HepG2 (cell line): ENCODE results near the gene APBA1. TPM values are rescaled to one million over a fixed set of nuclear protein-coding genes. Genes with fewer than 3 reads are reported as not detected.

ENCODE experiments used
- ATAC-seq: fragments of 200-7000 bp; cut with Tn5 transposase; 3 replicates; pipeline ENCODE4 v1.9.1; 2020; ENCODE audit warnings: mild to moderate bottlenecking, moderate library complexity
- BruUV-seq: library from RNA; stranded (reverse); fragments of 400-500 nt; replicated peaks from 2 replicates; lab custom pipeline; 2021; lab: Mats Ljungman, UMichigan
- CTCF ChIA-PET: fragments of 300-600 bp; formaldehyde crosslinking; extraction: SDS; loops from one replicate; lab custom pipeline; 2021; ENCODE audit warnings: low total read pairs, inconsistent platforms, low intra/inter-chr PET ratio; lab: Yijun Ruan, JAX
- POLR2A ChIA-PET: fragments of 350-600 bp; sonication (Branson Sonifier 250); formaldehyde crosslinking; loops from one replicate; lab custom pipeline; 2020; ENCODE audit warnings: antibody characterized with exemption, inconsistent platforms; lab: Yijun Ruan, JAX
- DNase-seq: peaks from one replicate; pipeline ENCODE4 v3.0.0-alpha.2; 2015; ENCODE audit warnings: low spot score
- FAIRE-seq: peaks from 3 replicates; lab custom pipeline; 2011; peaks lifted over from hg19 to GRCh38; lab: Jason Lieb, UNC
- H2AFZ ChIP-seq: one replicate; pipeline ENCODE4 v1.6.1; 2011; ENCODE audit warnings: low read length, inconsistent platforms
- H3K27ac ChIP-seq: fragments of 300-600 bp; 3 replicates; pipeline ENCODE4 v1.8.0; 2011; ENCODE audit warnings: mixed run types, mild to moderate bottlenecking, mixed read lengths, low read length, inconsistent platforms; ENCODE audit not compliant: insufficient read depth; ENCODE audit errors: extremely low read length
- H3K27me3 ChIP-seq, 2 experiments: fragments of 200-600 bp in 1 of 2; 2 replicates in 1 of 2; 3 replicates in 1 of 2; pipeline versions ENCODE4 v1.6.0 to v1.8.0; 2011; ENCODE audit warnings: low read length in 2 of 2, mild to moderate bottlenecking in 2 of 2, moderate library complexity in 2 of 2, inconsistent platforms in 1 of 2; ENCODE audit not compliant: insufficient read depth in 2 of 2, control insufficient read depth in 1 of 2
- H3K36me3 ChIP-seq, 2 experiments: fragments of 200-600 bp in 1 of 2; replicated peaks in 1 of 2; 2 replicates in 1 of 2; 3 replicates in 1 of 2; pipeline versions ENCODE4 v1.5.1 to v1.8.0; 2011; ENCODE audit warnings: low read length in 2 of 2, inconsistent platforms in 1 of 2; ENCODE audit not compliant: insufficient read depth in 2 of 2, control insufficient read depth in 1 of 2
- H3K4me1 ChIP-seq: 2 replicates; pipeline ENCODE4 v1.5.1; 2012; ENCODE audit warnings: low read length, inconsistent platforms; ENCODE audit not compliant: insufficient read depth
- H3K4me2 ChIP-seq: 2 replicates; pipeline ENCODE4 v1.6.0; 2011; ENCODE audit warnings: low read depth, low read length, inconsistent platforms
- H3K4me3 ChIP-seq, 3 experiments: fragments of 200-600 bp in 1 of 3; sonication (generic), shearing (Covaris generic) in 1 of 3; replicated peaks in 1 of 3; 2 replicates each; pipeline ENCODE4 v1.5.1; 2011 to 2016; ENCODE audit warnings: low read length in 3 of 3, inconsistent platforms in 2 of 3, low read depth in 2 of 3, mild to moderate bottlenecking in 2 of 3, control low read depth in 1 of 3, mixed read lengths in 1 of 3; ENCODE audit not compliant: insufficient read depth in 1 of 3
- H3K79me2 ChIP-seq: one replicate; pipeline ENCODE4 v1.6.1; 2011; ENCODE audit warnings: low read length, inconsistent platforms; ENCODE audit not compliant: insufficient read depth
- H3K9ac ChIP-seq: 2 replicates; pipeline ENCODE4 v1.6.0; 2011; ENCODE audit warnings: mild to moderate bottlenecking, low read depth, low read length, inconsistent platforms; ENCODE audit not compliant: insufficient read depth
- H3K9me3 ChIP-seq: 2 replicates; pipeline ENCODE4 v1.5.1; 2012; ENCODE audit warnings: mild to moderate bottlenecking, low read length
- H4K20me1 ChIP-seq: 2 replicates; pipeline ENCODE4 v1.6.0; 2011; ENCODE audit warnings: inconsistent platforms, mild to moderate bottlenecking, low read length, moderate library complexity; ENCODE audit not compliant: insufficient read depth
- CENPX ChIP-seq: sonication (generic); formaldehyde crosslinking; IDR thresholded peaks from 2 replicates; pipeline ENCODE4 v1.9.0; 2021; ENCODE audit warnings: mild to moderate bottlenecking, missing genetic modification reagents, moderate library complexity
- DRAP1 ChIP-seq: IDR thresholded peaks from 2 replicates; pipeline ENCODE4 v1.6.1; 2016; ENCODE audit warnings: missing genetic modification reagents, missing compliant biosample characterization
- HHEX ChIP-seq: IDR thresholded peaks from 2 replicates; pipeline ENCODE4 v1.6.1; 2016; ENCODE audit warnings: control low read depth
- MAFK ChIP-seq, 2 experiments: IDR thresholded peaks in 1 of 2; conservative IDR thresholded peaks in 1 of 2; 2 replicates each; pipeline ENCODE4 v1.6.1; 2011; ENCODE audit warnings: improper control_type of control experiment in 2 of 2, low read length in 2 of 2
- NR2F1 ChIP-seq, 2 experiments: fragments of 450-650 bp in 1 of 2; formaldehyde crosslinking in 1 of 2; IDR thresholded peaks; 2 replicates each; pipeline versions ENCODE4 v1.5.0 to v1.6.1; 2016 to 2020; ENCODE audit warnings: mild to moderate bottlenecking in 1 of 2, missing compliant biosample characterization in 1 of 2, missing genetic modification reagents in 1 of 2, moderate library complexity in 1 of 2
- PCBP2 ChIP-seq: fragments of 200-400 bp; formaldehyde crosslinking; optimal IDR thresholded peaks from 2 replicates; pipeline ENCODE3; 2018; ENCODE audit warnings: low read length, low read depth; ENCODE audit not compliant: poor library complexity, severe bottlenecking
- PHF5A ChIP-seq: IDR thresholded peaks from one replicate; pipeline ENCODE4 v1.6.1; 2018; ENCODE audit warnings: low read depth, missing genetic modification reagents; ENCODE audit not compliant: unreplicated experiment
- YY1 ChIP-seq: IDR thresholded peaks from 2 replicates; pipeline ENCODE4 v1.6.1; 2011; ENCODE audit warnings: low read length, low read depth, moderate library complexity, mild to moderate bottlenecking; ENCODE audit not compliant: insufficient read depth, insufficient replicate concordance
- ZBED4 ChIP-seq: sonication (generic); formaldehyde crosslinking; IDR thresholded peaks from 2 replicates; pipeline ENCODE4 v1.4.0; 2020; ENCODE audit warnings: missing genetic modification reagents, borderline replicate concordance
- ZFYVE20 ChIP-seq: sonication (generic); formaldehyde crosslinking; IDR thresholded peaks from 2 replicates; pipeline ENCODE4 v1.8.0; 2023; ENCODE audit warnings: low read depth, mild to moderate bottlenecking, moderate library complexity, missing genetic modification reagents, borderline replicate concordance
- ZNF10 ChIP-seq: sonication (generic); formaldehyde crosslinking; IDR thresholded peaks from 2 replicates; pipeline ENCODE4 v1.4.0; 2020; ENCODE audit warnings: mild to moderate bottlenecking, low read depth, missing genetic modification reagents, borderline replicate concordance
- ZNF160 ChIP-seq: sonication (generic); formaldehyde crosslinking; IDR thresholded peaks from 2 replicates; pipeline ENCODE4 v1.8.0; 2022; ENCODE audit warnings: mild to moderate bottlenecking, inconsistent platforms, missing genetic modification reagents
- ZNF264 ChIP-seq: sonication (generic); formaldehyde crosslinking; IDR thresholded peaks from 2 replicates; pipeline ENCODE4 v1.4.0; 2020; ENCODE audit warnings: missing genetic modification reagents
- ZNF362 ChIP-seq: sonication (generic); formaldehyde crosslinking; IDR thresholded peaks from 2 replicates; pipeline ENCODE4 v1.4.0; 2020; ENCODE audit warnings: missing genetic modification reagents, mild to moderate bottlenecking, borderline replicate concordance
- WGBS: methylation state at CpG from one replicate; pipeline ENCODE4 v1.1.6; 2017; ENCODE audit warnings: low lambda C conversion rate; 5-methylcytosine and 5-hydroxymethylcytosine counted together
- in situ Hi-C: cut with HindIII; loops from 2 replicates; pipeline ENCODE4 v1.10.0; 2017; ENCODE audit warnings: low pct_unique_long_range_greater_than_20kb; ENCODE audit not compliant: extremely low pct_ligation_motif_present
- intact Hi-C: fragments of 100-400 bp; cut with micrococcal nuclease; formaldehyde crosslinking; loops from one replicate; pipeline ENCODE4 v1.10.0; 2022; ENCODE audit not compliant: unreplicated experiment
- polyA plus RNA-seq, 8 experiments: library from polyadenylated mRNA; depleted of rRNA in 3 of 8; stranded (reverse) in 7 of 8; unstranded in 1 of 8; fragments of >200 nt; fragmentation: Illumina TruSeq in 4 of 8; extraction: Trizol in 4 of 8; gene quantifications; 2 replicates each; pipeline versions ENCODE4 v1.2.1 to v1.2.3, GENCODE V29; 2011 to 2016; ENCODE audit warnings: low read depth in 4 of 8, missing spikeins in 1 of 8, mixed read lengths in 1 of 8; ENCODE audit not compliant: insufficient read depth in 1 of 8
- total RNA-seq, 5 experiments: library from RNA; depleted of rRNA; stranded (reverse); fragments of >200 nt; fragmentation: Illumina TruSeq; extraction: Trizol; gene quantifications; 2 replicates each; pipeline ENCODE4 v1.2.3, GENCODE V29; 2016; ENCODE audit warnings: low read depth in 1 of 5

The APBA1 gene
- total and polyA plus RNA-seq, 2 of the 13 experiments (the other 11 are each of a cell fraction or from before 2014, with no cell fraction given) = 0.15 TPM; not detected in 1

- CTCF ChIA-PET = no interaction called here
- no peak overlapping the region for H3K4me2 ChIP-seq
- BruUV-seq = no TSS peak
Observed at GRCh38 chr9:69645488-69645887, 26.7 kb downstream of the APBA1 start.

GRCh38 chr9:69643098-69643497 is 29.1 kb downstream of the APBA1 start:
- no peak for DNase-seq
- Histone ChIP-seq H3K4me3 (no peak overlapping the region), H3K27ac (no peak overlapping the region), H3K4me1 (no peaks in the 10 kb centered on the region), H3K36me3 (no peaks in the 10 kb centered on the region), H4K20me1 (no peaks in the 10 kb centered on the region), H3K4me2 (no peak overlapping the region), H3K9me3 (no peaks in the 10 kb centered on the region), H2AFZ (no peak overlapping the region), H3K79me2 (no peaks in the 10 kb centered on the region), H3K27me3 (no peaks in the 10 kb centered on the region), H3K9ac (no peak overlapping the region)
- CTCF ChIA-PET = no interaction called here
- no peak for FAIRE-seq
- ATAC-seq = no peak
- no TSS peak for BruUV-seq
- WGBS = 4% methylated on average over 1 of the region's 1 CpG
- in situ Hi-C loops (no loop called here), intact Hi-C loops (no loop called here)
- POLR2A ChIA-PET = no interaction called here
- TF ChIP-seq YY1 (no peak), ZNF362 (CRISPR knock-in tag) (no peak), PHF5A (CRISPR knock-in tag) (no peak), HHEX (CRISPR knock-in tag) (no peak), ZNF264 (CRISPR knock-in tag) (no peak), ZFYVE20 (CRISPR knock-in tag) (no peak), ZBED4 (CRISPR knock-in tag) (no peak), ZNF10 (CRISPR knock-in tag) (no peak)

More at GRCh38 chr9:69645488-69645887, 26.7 kb downstream of the APBA1 start:
- no peak overlapping the region for H2AFZ ChIP-seq
- no peaks in the 10 kb centered on the region for H3K4me1 ChIP-seq
- H3K9ac ChIP-seq = no peak overlapping the region
- TF ChIP-seq PCBP2 (no peak), MAFK (conservative IDR thresholded peaks at IDR 0.05 in 1 of 2, IDR thresholded peaks at IDR 0.05 in 1 of 2; ENCODE audit: low read length in 2 of 2) (no peak), ZNF160 (CRISPR knock-in tag) (no peak), HHEX (CRISPR knock-in tag) (no peak), NR2F1 (CRISPR knock-in tag; IDR thresholded peaks at IDR 0.05) (no peak), DRAP1 (CRISPR knock-in tag) (no peak), CENPX (no peak)
- no peak overlapping the region for H3K4me3 ChIP-seq
- no peak overlapping the region for H3K27ac ChIP-seq
- H3K9me3 ChIP-seq = no peaks in the 10 kb centered on the region
- no peaks in the 10 kb centered on the region for H3K36me3 ChIP-seq
- in situ Hi-C loops (no loop called here), intact Hi-C loops (no loop called here)
- no peaks in the 10 kb centered on the region for H4K20me1 ChIP-seq
- H3K79me2 ChIP-seq = no peaks in the 10 kb centered on the region
- 8% methylated on average over 5 of the region's 10 CpGs for WGBS
- ATAC-seq (peak; percentile 64), FAIRE-seq (no peak), DNase-seq (no peak)
- POLR2A ChIA-PET = no interaction called here
- no peaks in the 10 kb centered on the region for H3K27me3 ChIP-seq
